HFF-Myc (cell line): ENCODE data around the gene NAP1L4.

Source experiments
- DNase-seq: peaks from one replicate; pipeline ENCODE4 v3.0.0-alpha.2; 2011; ENCODE audit warnings: low read depth; ENCODE audit errors: extremely low read depth
- H3K4me3 ChIP-seq: replicated peaks from 2 replicates; pipeline ENCODE4 v1.5.1; 2011; ENCODE audit warnings: low read depth, mild to moderate bottlenecking, control low read depth, low read length
- TF ChIP-seq, protein P1 (sequence below): IDR thresholded peaks from 2 replicates; pipeline ENCODE4 v1.5.1; 2012; ENCODE audit warnings: mild to moderate bottlenecking, low read depth, low read length, control low read depth; ENCODE audit errors: missing control alignments

Gene NAP1L4

DNA sequence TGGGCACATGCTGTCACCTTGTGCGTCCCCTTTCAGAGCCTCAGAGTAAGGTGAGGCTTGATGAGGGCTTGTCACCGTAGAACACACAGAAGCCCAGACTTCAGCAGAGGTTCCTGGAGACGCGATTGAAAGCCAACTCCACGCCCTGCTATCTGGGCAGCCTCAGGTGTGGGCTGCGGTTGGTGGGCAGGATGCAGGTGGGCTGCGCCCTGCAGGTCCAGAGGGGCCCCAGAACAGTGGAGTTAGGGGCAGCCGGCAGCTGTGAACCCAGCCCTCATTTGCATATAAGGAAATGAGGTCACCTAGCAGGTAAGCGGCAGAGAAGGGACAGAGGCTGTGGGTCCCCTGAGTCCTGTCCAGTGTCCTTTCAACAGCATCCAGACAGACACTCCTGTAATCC lies 78.4 kb downstream of the NAP1L4 start:
- H3K4me3 ChIP-seq = no peak overlapping the region
- TF ChIP-seq, protein P1, sequence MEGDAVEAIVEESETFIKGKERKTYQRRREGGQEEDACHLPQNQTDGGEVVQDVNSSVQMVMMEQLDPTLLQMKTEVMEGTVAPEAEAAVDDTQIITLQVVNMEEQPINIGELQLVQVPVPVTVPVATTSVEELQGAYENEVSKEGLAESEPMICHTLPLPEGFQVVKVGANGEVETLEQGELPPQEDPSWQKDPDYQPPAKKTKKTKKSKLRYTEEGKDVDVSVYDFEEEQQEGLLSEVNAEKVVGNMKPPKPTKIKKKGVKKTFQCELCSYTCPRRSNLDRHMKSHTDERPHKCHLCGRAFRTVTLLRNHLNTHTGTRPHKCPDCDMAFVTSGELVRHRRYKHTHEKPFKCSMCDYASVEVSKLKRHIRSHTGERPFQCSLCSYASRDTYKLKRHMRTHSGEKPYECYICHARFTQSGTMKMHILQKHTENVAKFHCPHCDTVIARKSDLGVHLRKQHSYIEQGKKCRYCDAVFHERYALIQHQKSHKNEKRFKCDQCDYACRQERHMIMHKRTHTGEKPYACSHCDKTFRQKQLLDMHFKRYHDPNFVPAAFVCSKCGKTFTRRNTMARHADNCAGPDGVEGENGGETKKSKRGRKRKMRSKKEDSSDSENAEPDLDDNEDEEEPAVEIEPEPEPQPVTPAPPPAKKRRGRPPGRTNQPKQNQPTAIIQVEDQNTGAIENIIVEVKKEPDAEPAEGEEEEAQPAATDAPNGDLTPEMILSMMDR = no peak
- DNase-seq = no peak

DNA sequence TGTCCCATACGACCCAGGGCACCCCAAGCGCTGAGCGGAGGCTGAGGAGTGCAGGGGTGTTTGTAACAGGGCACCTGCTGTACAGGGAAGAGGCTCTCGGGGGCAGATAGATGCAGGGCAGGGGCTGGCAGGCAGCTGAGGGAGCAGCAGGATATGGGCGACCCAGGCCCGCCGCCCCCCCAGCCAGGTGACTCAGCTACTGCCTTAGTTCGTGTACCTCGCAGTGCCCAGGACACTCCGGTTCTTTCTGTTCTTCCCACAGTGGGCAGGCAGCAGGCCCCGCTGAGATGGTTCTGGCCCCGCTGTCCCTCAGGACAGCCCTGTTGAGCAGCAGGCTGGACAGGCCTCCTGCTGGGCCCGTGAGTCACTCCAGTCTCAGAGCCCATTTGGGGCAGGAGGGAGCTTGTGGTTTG lies 79.1 kb downstream of the NAP1L4 start:
- TF ChIP-seq, protein P1 = no peak
- no peak overlapping the region for H3K4me3 ChIP-seq
- DNase-seq = no peak

DNA sequence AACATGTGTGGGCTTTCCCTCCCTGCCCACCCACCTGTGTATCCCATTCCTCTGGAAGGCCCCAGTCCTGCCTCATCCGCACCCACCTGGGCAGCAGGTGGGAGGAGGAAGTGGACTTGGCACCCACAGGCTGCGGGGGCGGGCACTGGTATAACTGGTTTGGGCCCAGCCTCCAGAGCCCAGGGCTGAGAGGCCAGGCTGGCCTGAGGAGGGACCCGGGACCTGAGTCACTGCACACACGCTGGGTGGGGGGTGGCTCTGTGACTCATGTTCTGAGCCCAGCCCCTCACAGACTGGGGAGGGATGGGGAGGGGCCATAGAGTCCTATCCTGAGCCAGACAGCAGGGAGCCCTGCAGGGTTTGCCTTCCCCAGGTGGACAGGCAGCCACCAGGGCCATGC lies 79.6 kb downstream of the NAP1L4 start:
- no peak for DNase-seq
- TF ChIP-seq, protein P1 = no peak
- no peak overlapping the region for H3K4me3 ChIP-seq

DNA sequence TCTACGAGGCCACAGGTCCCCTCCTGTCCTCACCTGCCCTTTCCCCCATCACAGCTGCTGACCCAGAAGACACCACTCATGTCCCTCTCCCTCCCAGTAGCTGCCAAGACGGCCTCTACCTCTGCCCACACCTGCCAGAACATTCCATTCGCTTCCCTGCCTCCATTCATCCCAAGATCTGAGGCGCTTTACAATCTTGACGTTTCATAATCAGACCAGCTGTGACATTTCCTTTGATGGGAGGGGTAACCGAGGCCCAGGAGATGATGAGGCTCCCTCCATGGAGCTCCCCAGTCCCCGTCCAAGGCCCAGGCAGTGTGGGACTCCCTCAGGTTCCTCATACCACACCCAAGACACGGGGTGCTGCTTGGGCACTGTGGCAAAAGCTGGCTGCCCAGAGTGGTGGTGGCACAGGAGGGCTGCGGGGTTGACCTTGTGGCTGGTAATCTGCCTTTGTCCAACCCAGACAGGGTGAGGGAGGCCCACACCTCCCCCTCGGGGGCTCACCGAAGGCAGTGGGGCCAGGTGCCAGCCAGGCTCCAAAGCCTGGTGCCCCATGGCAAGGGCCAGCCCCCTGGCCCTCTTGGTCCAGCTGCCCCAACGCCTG lies 80.2 kb downstream of the NAP1L4 start:
- no peak for DNase-seq

DNA sequence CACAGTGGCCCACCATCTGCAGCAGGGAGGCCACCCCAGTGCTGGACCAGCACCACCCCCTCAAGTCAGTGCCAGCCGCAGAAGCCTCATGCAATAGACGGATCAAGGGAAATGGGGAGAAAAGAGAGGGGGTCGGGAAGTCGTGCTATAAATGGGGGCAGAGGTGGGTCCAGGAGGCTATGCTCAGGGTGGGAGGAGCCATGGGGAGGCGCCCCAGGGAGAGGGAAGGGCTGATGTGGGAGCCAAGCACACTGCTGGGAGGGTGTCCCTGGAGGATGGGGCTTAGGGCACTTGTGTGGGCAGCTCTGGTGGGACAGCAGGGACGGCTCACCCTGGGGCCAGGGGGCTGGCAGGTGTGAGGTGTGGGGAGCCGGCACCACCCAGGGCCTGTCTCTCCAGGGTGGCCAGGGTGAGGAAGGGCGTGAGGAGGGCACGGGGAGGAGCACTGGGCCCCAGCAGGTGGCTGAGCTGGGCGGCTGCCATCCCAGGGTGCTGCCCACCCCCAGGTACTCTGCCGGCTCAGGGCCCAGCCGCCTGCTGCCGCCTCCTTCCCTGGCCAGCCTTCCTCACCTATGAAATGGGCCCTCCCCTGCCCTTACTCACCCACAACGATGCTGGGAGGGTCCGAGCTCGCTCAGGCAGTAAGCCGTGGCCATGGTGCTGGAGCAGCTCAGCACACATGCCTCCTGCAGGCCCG lies 80.9 kb downstream of the NAP1L4 start:
- no peak for DNase-seq
- TF ChIP-seq, protein P1 = no peak
- no peak overlapping the region for H3K4me3 ChIP-seq

More for the DNA sequence above, 80.2 kb downstream of the NAP1L4 start:
- no peak overlapping the region for H3K4me3 ChIP-seq
- TF ChIP-seq, protein P1 = no peak

DNA sequence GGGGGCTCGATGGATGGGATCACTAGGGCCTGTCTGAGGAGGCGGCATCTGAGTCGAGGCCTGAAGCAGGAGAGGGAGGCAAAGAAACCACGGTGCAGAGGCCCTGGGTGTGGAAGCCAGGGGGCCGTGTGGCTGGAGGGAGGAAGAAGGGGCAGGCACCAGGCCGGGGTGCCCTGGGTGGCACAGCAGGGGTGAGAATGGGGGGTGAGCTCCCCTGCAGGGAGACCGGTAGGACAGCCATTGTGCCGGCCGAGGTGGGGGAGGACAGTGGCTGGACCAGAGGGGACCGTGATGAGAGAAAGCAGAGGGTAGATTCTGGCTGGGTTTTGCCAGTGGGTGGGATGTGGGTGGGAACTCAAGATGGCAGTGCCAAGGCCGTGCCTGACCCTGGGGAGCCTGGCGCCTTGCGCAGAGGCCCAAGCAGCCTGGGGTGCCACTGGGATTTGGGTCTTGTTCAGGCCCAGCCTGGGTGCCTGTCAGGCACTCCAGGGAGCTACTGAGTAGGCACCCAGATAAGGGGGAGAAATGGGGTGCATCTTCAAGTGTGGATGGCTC lies 81.7 kb downstream of the NAP1L4 start:
- H3K4me3 ChIP-seq = no peak overlapping the region
- TF ChIP-seq, protein P1 = no peak
- no peak for DNase-seq
